B cell (primary cell): ENCODE data around the gene EXT2. TPM values are rescaled to one million over a fixed set of nuclear protein-coding genes. Genes with fewer than 3 reads are reported as not detected.

Experiments used
- ATAC-seq: fragments of 200-7000 bp; cut with Tn5 transposase; one replicate; pipeline ENCODE4 v1.10.0; 2021; ENCODE audit warnings: low read depth, mild to moderate bottlenecking, moderate number of reproducible peaks, moderate library complexity
- CTCF ChIA-PET: fragments of 350-600 bp; sonication (Branson Sonifier 250); formaldehyde crosslinking; loops from one replicate; lab custom pipeline; 2021; ENCODE audit warnings: antibody characterized with exemption, inconsistent platforms; lab: Charles Lee
- POLR2A ChIA-PET: fragments of 350-600 bp; sonication (Branson Sonifier 250); formaldehyde crosslinking; loops from one replicate; lab custom pipeline; 2021; ENCODE audit warnings: antibody characterized with exemption; lab: Charles Lee
- DNase-seq: peaks from one replicate; pipeline ENCODE4 v3.0.0; 2013
- H2AFZ ChIP-seq: 2 replicates; pipeline ENCODE4 v1.6.1; 2012; ENCODE audit warnings: mild to moderate bottlenecking, low read depth, low read length; ENCODE audit not compliant: insufficient read depth, poor library complexity, severe bottlenecking
- H3K27ac ChIP-seq, 2 donors: 1 replicate in 1 of 2; 2 replicates in 1 of 2; pipeline ENCODE4 v1.5.1; 2012 to 2013; ENCODE audit warnings: low read length in 2 of 2, mild to moderate bottlenecking in 2 of 2, moderate library complexity in 1 of 2
- H3K27me3 ChIP-seq, 4 experiments: fragments of 200-600 bp in 1 of 4; sonication (generic) in 1 of 4; replicated peaks in 1 of 4; 1 replicate in 2 of 4; 2 replicates in 2 of 4; pipeline versions ENCODE4 v1.6.1 to v1.7.0; 2013 to 2016; ENCODE audit warnings: low read length in 3 of 4, mild to moderate bottlenecking in 2 of 4, mixed read lengths in 1 of 4, moderate library complexity in 1 of 4; ENCODE audit not compliant: insufficient read depth in 4 of 4, control insufficient read depth in 3 of 4; ENCODE audit errors: control extremely low read depth in 1 of 4
- H3K36me3 ChIP-seq, 2 experiments: replicated peaks in 1 of 2; 1 replicate in 1 of 2; 2 replicates in 1 of 2; pipeline versions ENCODE4 v1.6.1 to v1.7.1; 2013; ENCODE audit warnings: low read length in 1 of 2; ENCODE audit not compliant: insufficient read depth in 2 of 2, control insufficient read depth in 1 of 2; ENCODE audit errors: control extremely low read depth in 1 of 2, extremely low read depth in 1 of 2
- H3K4me1 ChIP-seq, 2 donors: fragments of 200-600 bp in 1 of 2; sonication (generic) in 1 of 2; 1 replicate in 1 of 2; 2 replicates in 1 of 2; pipeline versions ENCODE4 v1.5.1 to v1.6.1; 2013 to 2017; ENCODE audit warnings: low read length in 2 of 2; ENCODE audit not compliant: control insufficient read depth in 2 of 2, insufficient read depth in 2 of 2
- H3K4me2 ChIP-seq: replicated peaks from 2 replicates; pipeline ENCODE3; 2012; ENCODE audit warnings: mild to moderate bottlenecking, low read depth, low read length; ENCODE audit not compliant: poor library complexity, severe bottlenecking
- H3K4me3 ChIP-seq, 5 experiments: fragments of 200-600 bp in 1 of 5; sonication (generic) in 1 of 5; 1 replicate in 3 of 5; 2 replicates in 2 of 5; pipeline versions ENCODE4 v1.5.1 to v1.7.0; 2011 to 2016; ENCODE audit warnings: low read length in 4 of 5, mild to moderate bottlenecking in 4 of 5, low read depth in 2 of 5, control low read depth in 1 of 5, moderate library complexity in 1 of 5; ENCODE audit not compliant: insufficient read depth in 1 of 5; ENCODE audit errors: control extremely low read depth in 1 of 5, extremely low read depth in 1 of 5
- H3K79me2 ChIP-seq: fragments of 200-600 bp; sonication (generic); one replicate; pipeline ENCODE4 v1.6.0; 2016; ENCODE audit warnings: low read length; ENCODE audit not compliant: control insufficient read depth, insufficient read depth
- H3K9ac ChIP-seq: fragments of 200-600 bp; sonication (generic); 2 replicates; pipeline ENCODE4 v1.6.1; 2017; ENCODE audit warnings: mild to moderate bottlenecking, low read length, moderate library complexity
- H3K9me3 ChIP-seq, 3 donors: one replicate each; pipeline versions ENCODE4 v1.6.1 to v1.7.1; 2013; ENCODE audit warnings: low read length in 2 of 3; ENCODE audit not compliant: control insufficient read depth in 2 of 3, insufficient read depth in 1 of 3; ENCODE audit errors: control extremely low read depth in 1 of 3
- H4K20me1 ChIP-seq: 2 replicates; pipeline ENCODE4 v1.6.0; 2012; ENCODE audit warnings: mild to moderate bottlenecking, low read length; ENCODE audit not compliant: insufficient read depth, control insufficient read depth, poor library complexity, severe bottlenecking
- H3K27ac Mint-ChIP-seq: one replicate; pipeline ENCODE4 v1.8.0; 2021; ENCODE audit warnings: mixed read lengths
- H3K27me3 Mint-ChIP-seq: one replicate; pipeline ENCODE4 v1.8.0; 2021; ENCODE audit warnings: mixed read lengths
- H3K4me1 Mint-ChIP-seq: one replicate; pipeline ENCODE4 v1.8.0; 2021; ENCODE audit warnings: mixed read lengths
- H3K4me3 Mint-ChIP-seq: one replicate; pipeline ENCODE4 v1.8.0; 2021; ENCODE audit warnings: mixed read lengths
- H3K9me3 Mint-ChIP-seq: one replicate; pipeline ENCODE4 v1.8.0; 2022; ENCODE audit warnings: mixed read lengths; ENCODE audit not compliant: insufficient read depth
- CTCF ChIP-seq: fragments of 200-600 bp; IDR thresholded peaks from one replicate; pipeline ENCODE4 v1.8.0; 2022; ENCODE audit warnings: antibody characterized with exemption, mild to moderate bottlenecking
- EZH2 ChIP-seq: IDR thresholded peaks from 2 replicates; pipeline ENCODE4 v1.6.1; 2012; ENCODE audit warnings: borderline replicate concordance, low read depth, mild to moderate bottlenecking, moderate library complexity, low read length; ENCODE audit not compliant: insufficient read depth, poor library complexity, severe bottlenecking
- WGBS: methylation state at CpG from one replicate; pipeline ENCODE4 v1.1.5; 2013; ENCODE audit warnings: missing lambda C conversion rate; ENCODE audit not compliant: insufficient coverage; 5-methylcytosine and 5-hydroxymethylcytosine counted together
- intact Hi-C: fragments of 100-400 bp; cut with micrococcal nuclease; formaldehyde crosslinking; loops from one replicate; pipeline ENCODE4 v1.10.0; 2022
- polyA plus RNA-seq: library from polyadenylated mRNA; depleted of rRNA; stranded (reverse); fragments of >200 nt; gene quantifications from 2 replicates; pipeline ENCODE4 v1.2.3, GENCODE V29; 2012
- total RNA-seq, 2 donors: library from RNA; stranded (reverse); fragments of 120-200 nt in 1 of 2; gene quantifications; 1 replicate in 1 of 2; 2 replicates in 1 of 2; pipeline versions ENCODE4 v1.2.3 to v1.2.4, GENCODE V29; 2013 to 2022

The EXT2 gene
- total and polyA plus RNA-seq, 2 donors (not counting 1 experiment from before 2014, with no cell fraction given), result 11.0 to 27.8 TPM

- CTCF ChIA-PET, result no interaction called here
- Histone ChIP-seq H3K9me3 (no peaks in the 10 kb centered on the region), H3K79me2 (no peaks in the 10 kb centered on the region), H3K27me3 (no peaks in the 10 kb centered on the region), H4K20me1 (no peaks in the 10 kb centered on the region), H3K4me2 (no peak overlapping the region), H3K9ac (no peak overlapping the region), H3K4me1 (no peaks in the 10 kb centered on the region), H3K36me3 (peaks cover 0 to 25% of the 10 kb centered on the region in 2 experiments), H3K27ac (no peak overlapping the region), H3K4me3 (no peak overlapping the region), H2AFZ (no peak overlapping the region)
- ATAC-seq (no peak), DNase-seq (no peak)
- H3K9me3 Mint-ChIP-seq, result no peaks in the 10 kb centered on the region
- no peaks in the 10 kb centered on the region for H3K27me3 Mint-ChIP-seq
- WGBS, result 97% methylated on average over 13 of the region's 13 CpGs
- no peak overlapping the region for H3K4me3 Mint-ChIP-seq
- H3K27ac Mint-ChIP-seq, result no peak overlapping the region
- POLR2A ChIA-PET, result no interaction called here
- intact Hi-C loops, result no loop called here
- TF ChIP-seq CTCF (no peak), EZH2 (no peak)
- no peaks in the 10 kb centered on the region for H3K4me1 Mint-ChIP-seq
These were observed 44.3 kb downstream of the EXT2 start for GRCh38 chr11:44139565-44140330.

GRCh38 chr11:44140372-44140771 lies 44.9 kb downstream of the EXT2 start:
- H3K9me3 Mint-ChIP-seq, result no peaks in the 10 kb centered on the region
- intact Hi-C loops, result no loop called here
- CTCF ChIA-PET, result no interaction called here
- peaks cover 0 to 26% of the 10 kb centered on the region in 2 experiments for H3K36me3 ChIP-seq
- no peaks in the 10 kb centered on the region for H3K9me3 ChIP-seq
- no peak overlapping the region for H3K27ac Mint-ChIP-seq
- no peaks in the 10 kb centered on the region for H3K4me1 Mint-ChIP-seq
- TF ChIP-seq EZH2 (no peak), CTCF (no peak)
- no peak overlapping the region for H3K4me3 Mint-ChIP-seq
- no peaks in the 10 kb centered on the region for H3K4me1 ChIP-seq
- POLR2A ChIA-PET, result no interaction called here
- no peak overlapping the region for H3K9ac ChIP-seq
- DNase-seq (no peak), ATAC-seq (no peak)
- WGBS, result no CpG with 5 or more reads among the region's 1 CpG
- H3K4me3 ChIP-seq, result no peak overlapping the region
- no peaks in the 10 kb centered on the region for H3K79me2 ChIP-seq
- H2AFZ ChIP-seq, result no peak overlapping the region
- H3K27ac ChIP-seq, result no peak overlapping the region
- H3K4me2 ChIP-seq, result no peak overlapping the region
- H3K27me3 Mint-ChIP-seq, result no peaks in the 10 kb centered on the region
- no peaks in the 10 kb centered on the region for H3K27me3 ChIP-seq
- no peaks in the 10 kb centered on the region for H4K20me1 ChIP-seq
